Endothelial cell of umbilical vein (primary cell): ENCODE results near the gene FBN3. TPM values are rescaled to one million over a fixed set of nuclear protein-coding genes. Genes with fewer than 3 reads are reported as not detected.

ENCODE experiments used
- BruUV-seq: library from RNA; stranded (reverse); fragments of 400-500 nt; replicated peaks from 2 replicates; lab custom pipeline; 2021; lab: Mats Ljungman, UMichigan
- CTCF ChIA-PET: fragments of 300-600, 350-600 bp; sonication (Branson Sonifier 250); formaldehyde crosslinking; loops from one replicate; lab custom pipeline; 2021; ENCODE audit warnings: antibody characterized with exemption, inconsistent platforms; lab: Charles Lee
- POLR2A ChIA-PET: fragments of 300-600, 350-600 bp; sonication (Branson Sonifier 250); formaldehyde crosslinking; loops from one replicate; lab custom pipeline; 2021; ENCODE audit warnings: antibody characterized with exemption, inconsistent platforms; lab: Charles Lee
- DNase-seq: peaks from one replicate; pipeline ENCODE4 v3.0.0-alpha.2; 2011; ENCODE audit warnings: low read depth, low spot score
- FAIRE-seq: peaks from 2 replicates; lab custom pipeline; 2011; peaks lifted over from hg19 to GRCh38; lab: Jason Lieb, UNC
- H2AFZ ChIP-seq: 2 replicates; pipeline ENCODE4 v1.6.0; 2012; ENCODE audit warnings: low read depth, low read length, control low read depth, inconsistent platforms
- H3K27ac ChIP-seq: 2 replicates; pipeline ENCODE4 v1.5.1; 2011; ENCODE audit warnings: low read depth, mild to moderate bottlenecking, control low read depth, low read length, moderate library complexity; ENCODE audit not compliant: insufficient read depth
- H3K27me3 ChIP-seq, 2 experiments: 2 replicates each; pipeline versions ENCODE4 v1.6.0 to v1.6.1; 2011; ENCODE audit warnings: low read length in 2 of 2, mixed read lengths in 1 of 2; ENCODE audit not compliant: control insufficient read depth in 2 of 2, insufficient read depth in 2 of 2
- H3K36me3 ChIP-seq, 2 experiments: 2 replicates in 1 of 2; 3 replicates in 1 of 2; pipeline ENCODE4 v1.5.1; 2011; ENCODE audit warnings: low read length in 2 of 2, mild to moderate bottlenecking in 1 of 2, moderate library complexity in 1 of 2; ENCODE audit not compliant: control insufficient read depth in 2 of 2, insufficient read depth in 2 of 2; ENCODE audit errors: extremely low read depth in 1 of 2
- H3K4me1 ChIP-seq: 3 replicates; pipeline ENCODE4 v1.5.1; 2011; ENCODE audit warnings: mild to moderate bottlenecking, low read length; ENCODE audit not compliant: control insufficient read depth, insufficient read depth; ENCODE audit errors: extremely low read depth
- H3K4me2 ChIP-seq: 2 replicates; pipeline ENCODE4 v1.6.1; 2011; ENCODE audit warnings: low read length, control low read depth, mixed read lengths; ENCODE audit not compliant: insufficient read depth
- H3K4me3 ChIP-seq, 3 experiments: fragments of 200-600 bp in 1 of 3; sonication (generic), shearing (Covaris generic) in 1 of 3; replicated peaks in 1 of 3; 2 replicates each; pipeline ENCODE4 v1.5.1; 2011 to 2016; ENCODE audit warnings: control low read depth in 3 of 3, low read length in 3 of 3, mild to moderate bottlenecking in 2 of 3, inconsistent platforms in 1 of 3, low read depth in 1 of 3, moderate library complexity in 1 of 3; ENCODE audit not compliant: insufficient read depth in 1 of 3
- H3K79me2 ChIP-seq: 2 replicates; pipeline ENCODE4 v1.6.0; 2012; ENCODE audit warnings: low read length, inconsistent platforms; ENCODE audit not compliant: control insufficient read depth, insufficient read depth
- H3K9ac ChIP-seq: replicated peaks from 2 replicates; pipeline ENCODE3; 2011; ENCODE audit warnings: low read length, control low read depth; ENCODE audit not compliant: insufficient read depth; ENCODE audit errors: extremely low read depth
- H3K9me1 ChIP-seq: replicated peaks from 3 replicates; pipeline ENCODE4 v1.6.0; 2011; ENCODE audit warnings: mild to moderate bottlenecking, low read length; ENCODE audit not compliant: control insufficient read depth, insufficient read depth; ENCODE audit errors: extremely low read depth
- H3K9me3 ChIP-seq: replicated peaks from 2 replicates; pipeline ENCODE4 v1.5.1; 2012; ENCODE audit warnings: low read length, inconsistent platforms; ENCODE audit not compliant: control insufficient read depth, insufficient read depth
- H4K20me1 ChIP-seq: replicated peaks from 2 replicates; pipeline ENCODE3; 2011; ENCODE audit warnings: mild to moderate bottlenecking, low read length; ENCODE audit not compliant: control insufficient read depth, insufficient read depth; ENCODE audit errors: extremely low read depth
- EZH2 ChIP-seq: IDR thresholded peaks from 2 replicates; pipeline ENCODE4 v1.6.1; 2012; ENCODE audit warnings: borderline replicate concordance, low read depth, mild to moderate bottlenecking, moderate library complexity, low read length, inconsistent platforms; ENCODE audit not compliant: severe bottlenecking
- FOS ChIP-seq: IDR thresholded peaks from 2 replicates; pipeline ENCODE4 v1.6.1; 2011; ENCODE audit warnings: mild to moderate bottlenecking, low read length, moderate library complexity, borderline replicate concordance; ENCODE audit not compliant: insufficient read depth
- GATA2 ChIP-seq: IDR thresholded peaks from 2 replicates; pipeline ENCODE4 v1.7.0; 2011; ENCODE audit warnings: low read depth, mild to moderate bottlenecking, moderate library complexity, mixed read lengths, low read length; ENCODE audit not compliant: insufficient read length, insufficient read depth
- JUN ChIP-seq: IDR thresholded peaks from 2 replicates; pipeline ENCODE4 v1.6.1; 2011; ENCODE audit warnings: borderline replicate concordance, low read depth; ENCODE audit not compliant: insufficient read length, insufficient read depth
- MYC ChIP-seq: IDR thresholded peaks from one replicate; pipeline ENCODE4 v1.6.1; 2011; ENCODE audit warnings: mild to moderate bottlenecking, low read depth, low read length
- POLR2A ChIP-seq: IDR thresholded peaks from 2 replicates; pipeline ENCODE4 v1.6.1; 2012; ENCODE audit warnings: low read depth, mild to moderate bottlenecking, control low read depth, low read length
- POLR2AphosphoS5 ChIP-seq: IDR thresholded peaks from 2 replicates; pipeline ENCODE4 v1.6.1; 2012; ENCODE audit warnings: low read depth, mild to moderate bottlenecking, control low read depth, low read length, moderate library complexity; ENCODE audit not compliant: insufficient read depth
- dilution Hi-C: fragments of 300-500 bp; cut with MboI; formaldehyde crosslinking; loops from one replicate; pipeline ENCODE4 v1.15.0; 2019; ENCODE audit warnings: low sequenced_read_pairs; ENCODE audit not compliant: extremely low pct_ligation_motif_present
- intact Hi-C: fragments of 100-400 bp; cut with micrococcal nuclease; formaldehyde crosslinking; loops from one replicate; pipeline ENCODE4 v1.10.0; 2022
- polyA plus RNA-seq, 4 experiments: library from polyadenylated mRNA; depleted of rRNA in 3 of 4; stranded (reverse) in 3 of 4; unstranded in 1 of 4; fragments of >200 nt; gene quantifications; 2 replicates each; pipeline versions ENCODE4 v1.2.1 to v1.2.3, GENCODE V29; 2011 to 2012; ENCODE audit warnings: missing spikeins in 1 of 4
- total RNA-seq: library from RNA; stranded (reverse); gene quantifications from 2 replicates; pipeline ENCODE4 v1.2.3, GENCODE V29; 2021
- TF ChIP-seq, protein P1 (sequence below), 2 donors: IDR thresholded peaks; 1 replicate in 1 of 2; 2 replicates in 1 of 2; pipeline ENCODE4 v1.5.1; 2011; ENCODE audit warnings: low read length in 2 of 2, mild to moderate bottlenecking in 2 of 2, moderate library complexity in 2 of 2, control low read depth in 1 of 2, inconsistent platforms in 1 of 2, low read depth in 1 of 2; ENCODE audit not compliant: insufficient read depth in 1 of 2; ENCODE audit errors: extremely low read depth in 1 of 2
- TF ChIP-seq, protein P2 (sequence below): IDR thresholded peaks from 2 replicates; pipeline ENCODE4 v1.6.1; 2011; ENCODE audit not compliant: insufficient read depth, insufficient read length

Gene FBN3
- total and polyA plus RNA-seq, 2 donors (not counting 3 experiments of a cell fraction or from before 2014, with no cell fraction given): not detected

DNA sequence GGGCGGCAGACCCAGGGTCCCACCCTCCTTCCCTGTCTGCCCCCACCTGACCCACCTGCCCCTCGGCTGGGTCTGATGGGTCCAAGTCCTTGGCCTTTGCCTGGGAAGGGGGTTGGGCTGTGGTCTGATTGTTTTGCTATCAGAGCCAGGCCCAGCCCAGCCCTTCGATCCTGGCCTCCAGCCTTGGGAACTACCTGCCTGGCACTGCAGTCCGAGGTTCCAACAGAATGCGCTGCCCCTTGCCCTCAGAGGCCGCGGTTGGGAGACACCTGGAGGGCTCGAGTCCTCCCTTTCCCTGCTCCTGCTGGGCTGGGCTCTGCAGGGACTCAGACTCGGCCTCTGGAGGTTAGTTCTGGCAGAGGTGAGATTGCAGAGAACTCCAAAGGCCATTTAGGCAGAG, 95.2 kb downstream of the FBN3 start:
- Histone ChIP-seq H3K9ac (no peak overlapping the region), H3K27ac (no peak overlapping the region), H3K9me3 (no peaks in the 10 kb centered on the region), H2AFZ (no peak overlapping the region), H3K9me1 (no peaks in the 10 kb centered on the region), H3K36me3 (no peaks in the 10 kb centered on the region), H3K27me3 (no peaks in the 10 kb centered on the region), H3K4me1 (peaks cover 5% of the 10 kb centered on the region), H3K4me3 (no peak overlapping the region), H3K4me2 (no peak overlapping the region), H4K20me1 (no peaks in the 10 kb centered on the region), H3K79me2 (no peaks in the 10 kb centered on the region)
- ChIA-PET CTCF (interaction anchor here (0.6 to 1.1 kb wide), 2 partner anchors 23 to 96 kb away, joined by 3 read pairs; no protein-coding TSS in a partner anchor), POLR2A (no interaction called here)
- dilution Hi-C loops (no loop called here), intact Hi-C loops (no loop called here)
- no peak for FAIRE-seq
- BruUV-seq: no TSS peak
- TF ChIP-seq FOS: no peak
- no peak for TF ChIP-seq GATA2
- TF ChIP-seq POLR2AphosphoS5: no peak
- TF ChIP-seq, protein P1, sequence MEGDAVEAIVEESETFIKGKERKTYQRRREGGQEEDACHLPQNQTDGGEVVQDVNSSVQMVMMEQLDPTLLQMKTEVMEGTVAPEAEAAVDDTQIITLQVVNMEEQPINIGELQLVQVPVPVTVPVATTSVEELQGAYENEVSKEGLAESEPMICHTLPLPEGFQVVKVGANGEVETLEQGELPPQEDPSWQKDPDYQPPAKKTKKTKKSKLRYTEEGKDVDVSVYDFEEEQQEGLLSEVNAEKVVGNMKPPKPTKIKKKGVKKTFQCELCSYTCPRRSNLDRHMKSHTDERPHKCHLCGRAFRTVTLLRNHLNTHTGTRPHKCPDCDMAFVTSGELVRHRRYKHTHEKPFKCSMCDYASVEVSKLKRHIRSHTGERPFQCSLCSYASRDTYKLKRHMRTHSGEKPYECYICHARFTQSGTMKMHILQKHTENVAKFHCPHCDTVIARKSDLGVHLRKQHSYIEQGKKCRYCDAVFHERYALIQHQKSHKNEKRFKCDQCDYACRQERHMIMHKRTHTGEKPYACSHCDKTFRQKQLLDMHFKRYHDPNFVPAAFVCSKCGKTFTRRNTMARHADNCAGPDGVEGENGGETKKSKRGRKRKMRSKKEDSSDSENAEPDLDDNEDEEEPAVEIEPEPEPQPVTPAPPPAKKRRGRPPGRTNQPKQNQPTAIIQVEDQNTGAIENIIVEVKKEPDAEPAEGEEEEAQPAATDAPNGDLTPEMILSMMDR (IDR thresholded peaks at IDR 0.05; ENCODE audit: extremely low read depth in 1 of 2, insufficient read depth in 1 of 2, low read depth in 1 of 2, low read length in 2 of 2): no peak
- no peak for DNase-seq

DNA sequence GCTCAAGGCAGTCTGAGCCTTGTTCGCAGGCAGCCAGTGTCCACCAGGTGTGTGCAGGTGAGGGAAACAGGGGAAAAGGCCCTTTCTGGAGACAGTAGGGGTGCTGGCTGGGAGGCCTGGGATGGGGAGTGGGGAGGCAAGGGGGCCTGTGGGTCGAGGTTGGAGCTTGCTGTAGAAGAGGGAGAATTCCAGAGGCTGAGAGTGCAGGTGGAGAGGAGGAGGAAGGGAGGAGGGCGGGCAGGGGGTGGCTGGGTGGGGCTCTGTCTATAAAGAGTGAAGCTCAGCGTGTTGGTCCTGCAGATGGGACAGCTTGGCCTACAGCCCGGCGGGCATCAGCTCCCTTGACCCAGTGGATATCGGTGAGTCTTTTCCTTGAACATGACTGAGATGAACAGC, 96.9 kb downstream of the FBN3 start, which contains the start of gene CCL25:
Gene CCL25, plus strand, starts transcription at position 297 of the 396 bp plus-strand sequence. CDS start 290 bp downstream, outside the sequence.
- Histone ChIP-seq H3K9ac (no peak within 1 kb of the TSS), H3K9me1 (no peaks in the 10 kb centered on the region), H4K20me1 (no peaks in the 10 kb centered on the region), H3K4me3 (no peak within 1 kb of the TSS), H3K4me1 (peaks cover 5% of the 10 kb centered on the region), H3K4me2 (no peak within 1 kb of the TSS), H3K27ac (no peak within 1 kb of the TSS), H3K27me3 (no peaks in the 10 kb centered on the region), H3K9me3 (no peaks in the 10 kb centered on the region), H3K36me3 (no peaks in the 10 kb centered on the region), H3K79me2 (no peaks in the 10 kb centered on the region), H2AFZ (no peak within 1 kb of the TSS)
- DNase-seq (no peak), FAIRE-seq (no peak)
- ChIA-PET CTCF (interaction anchor here (0.6 kb wide), 1 partner anchor 7 kb away, joined by 3 read pairs; no protein-coding TSS in a partner anchor), POLR2A (interaction anchor here (0.6 kb wide), 1 partner anchor 89 kb away, joined by 3 read pairs; no protein-coding TSS in a partner anchor)
- intact Hi-C loops: no loop called here
- TF ChIP-seq, protein P1 (IDR thresholded peaks at IDR 0.05; ENCODE audit: extremely low read depth in 1 of 2, insufficient read depth in 1 of 2, low read depth in 1 of 2, low read length in 2 of 2): no peak
- TF ChIP-seq, protein P2, sequence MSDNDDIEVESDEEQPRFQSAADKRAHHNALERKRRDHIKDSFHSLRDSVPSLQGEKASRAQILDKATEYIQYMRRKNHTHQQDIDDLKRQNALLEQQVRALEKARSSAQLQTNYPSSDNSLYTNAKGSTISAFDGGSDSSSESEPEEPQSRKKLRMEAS: no peak
- no peak for TF ChIP-seq POLR2A
- TF ChIP-seq JUN: no peak
- no peak for TF ChIP-seq FOS
- no peak for TF ChIP-seq POLR2AphosphoS5
- TF ChIP-seq MYC: no peak
- TF ChIP-seq EZH2: no peak
- no peak for TF ChIP-seq GATA2
- dilution Hi-C loops: no loop called here
- no TSS peak for BruUV-seq
